A549 (cell line): Measurements from ENCODE around the gene SCN5A. TPM values are rescaled to one million over a fixed set of nuclear protein-coding genes. Genes with fewer than 3 reads are reported as not detected.

Source experiments
- ATAC-seq, 2 experiments: fragments of 200-7000 bp in 1 of 2; fragments of >200 bp in 1 of 2; cut with Nextera tagmentation in 1 of 2; cut with Tn5 transposase in 1 of 2; 3 replicates each; pipeline versions ENCODE4 v1.8.0 to v1.9.1; 2018 to 2020; ENCODE audit warnings: mild to moderate bottlenecking in 1 of 2, moderate library complexity in 1 of 2
- CTCF ChIA-PET: fragments of 300-600 bp; sonication (Branson Sonifier 250); formaldehyde crosslinking; extraction: SDS; loops from one replicate; lab custom pipeline; 2021; ENCODE audit warnings: antibody characterized with exemption, inconsistent platforms; lab: Yijun Ruan, JAX
- POLR2A ChIA-PET: fragments of 350-600 bp; formaldehyde crosslinking; extraction: SDS; loops from one replicate; lab custom pipeline; 2021; ENCODE audit warnings: antibody characterized with exemption, inconsistent platforms; lab: Yijun Ruan, JAX
- DNase-seq, 2 experiments: peaks; one replicate each; pipeline versions ENCODE4 v3.0.0 to v3.0.0-alpha.2; 2011 to 2016; ENCODE audit warnings: low read depth in 1 of 2, low spot score in 1 of 2
- FAIRE-seq: peaks from 2 replicates; lab custom pipeline; 2011; peaks lifted over from hg19 to GRCh38; lab: Jason Lieb, UNC
- H3K27ac ChIP-seq, 2 experiments: fragments of >200 bp; sonication (Bioruptor Twin); formaldehyde crosslinking; 3 replicates each; pipeline ENCODE4 v1.5.1; 2016 to 2017
- H3K4me1 ChIP-seq: fragments of >200 bp; sonication (Bioruptor Twin); formaldehyde crosslinking; 3 replicates; pipeline ENCODE4 v1.6.1; 2016
- H3K4me2 ChIP-seq: fragments of >200 bp; sonication (Bioruptor Twin); formaldehyde crosslinking; 3 replicates; pipeline ENCODE4 v1.6.1; 2016
- H3K4me3 ChIP-seq: fragments of >200 bp; sonication (Bioruptor Twin); formaldehyde crosslinking; 3 replicates; pipeline ENCODE4 v1.5.1; 2016
- H3K9me3 ChIP-seq: fragments of >200 bp; sonication (Bioruptor Twin); formaldehyde crosslinking; 3 replicates; pipeline ENCODE4 v1.6.1; 2016
- CBX8 ChIP-seq: fragments of 200-600 bp; sonication (generic); IDR thresholded peaks from 2 replicates; pipeline ENCODE4 v1.6.1; 2016
- FOSL2 ChIP-seq, 2 experiments: fragments of 450-650 bp in 1 of 2; fragments of >200 bp in 1 of 2; sonication (Bioruptor Twin) in 1 of 2; formaldehyde crosslinking; IDR thresholded peaks; 2 replicates each; pipeline versions ENCODE4 v1.5.0 to v1.6.1; 2016 to 2020; ENCODE audit warnings: mild to moderate bottlenecking in 1 of 2, moderate library complexity in 1 of 2
- GATA3 ChIP-seq: IDR thresholded peaks from 2 replicates; pipeline ENCODE4 v1.6.1; 2012; ENCODE audit warnings: borderline replicate concordance
- HOXA7 ChIP-seq: fragments of 250-450 bp; sonication (Bioruptor Pico); IDR thresholded peaks from 2 replicates; pipeline ENCODE4 v1.5.0; 2020; ENCODE audit warnings: mild to moderate bottlenecking, moderate library complexity
- HOXB13 ChIP-seq: fragments of 250-450 bp; sonication (Bioruptor Pico); IDR thresholded peaks from 2 replicates; pipeline ENCODE4 v1.5.0; 2020; ENCODE audit warnings: low read depth, mild to moderate bottlenecking, moderate library complexity
- HOXB5 ChIP-seq: fragments of 250-450 bp; sonication (Bioruptor Pico); IDR thresholded peaks from 2 replicates; pipeline ENCODE4 v1.5.0; 2020; ENCODE audit warnings: mild to moderate bottlenecking, moderate library complexity
- JUNB ChIP-seq: fragments of >200 bp; sonication (Bioruptor Twin); formaldehyde crosslinking; IDR thresholded peaks from 2 replicates; pipeline ENCODE4 v1.6.1; 2016
- KDM1A ChIP-seq: fragments of 200-600 bp; sonication (generic); IDR thresholded peaks from 2 replicates; pipeline ENCODE4 v1.6.1; 2016; ENCODE audit warnings: low read depth, mild to moderate bottlenecking
- NFE2L2 ChIP-seq: fragments of 150-350 bp; conservative IDR thresholded peaks from 2 replicates; pipeline ENCODE4 v1.6.1; 2014; ENCODE audit warnings: low read length
- NR3C1 ChIP-seq: fragments of >200 bp; sonication (Bioruptor Twin); formaldehyde crosslinking; IDR thresholded peaks from 3 replicates; pipeline ENCODE4 v1.6.1; 2017
- PBX3 ChIP-seq: IDR thresholded peaks from 2 replicates; pipeline ENCODE4 v1.6.1; 2012
- POLR2A ChIP-seq: IDR thresholded peaks from 2 replicates; pipeline ENCODE4 v1.6.1; 2012; ENCODE audit warnings: mild to moderate bottlenecking, low read length
- RFX5 ChIP-seq: fragments of 450-650 bp; IDR thresholded peaks from 2 replicates; pipeline ENCODE4 v1.7.1; 2014; ENCODE audit warnings: antibody characterized with exemption, mild to moderate bottlenecking, moderate library complexity
- RNF2 ChIP-seq: fragments of 200-600 bp; sonication (generic); IDR thresholded peaks from 2 replicates; pipeline ENCODE4 v1.6.1; 2016; ENCODE audit warnings: low read depth, mild to moderate bottlenecking, antibody characterized with exemption, moderate library complexity, borderline replicate concordance
- TFCP2L1 ChIP-seq: fragments of 250-450 bp; sonication (Bioruptor Pico); IDR thresholded peaks from 2 replicates; pipeline ENCODE4 v1.5.0; 2021; ENCODE audit warnings: mild to moderate bottlenecking
- USF2 ChIP-seq: fragments of 450-650 bp; IDR thresholded peaks from 2 replicates; pipeline ENCODE4 v1.6.1; 2014; ENCODE audit warnings: antibody characterized with exemption
- ZNF302 ChIP-seq: fragments of 250-450 bp; sonication (Bioruptor Pico); IDR thresholded peaks from 2 replicates; pipeline ENCODE4 v1.9.0; 2021; ENCODE audit warnings: inconsistent platforms, mild to moderate bottlenecking, moderate library complexity
- ZSCAN20 ChIP-seq: fragments of 250-450 bp; sonication (Bioruptor Pico); IDR thresholded peaks from 2 replicates; pipeline ENCODE4 v1.8.0; 2022; ENCODE audit warnings: mild to moderate bottlenecking, moderate library complexity
- WGBS: methylation state at CpG from one replicate; pipeline ENCODE4 v1.1.6; 2017; ENCODE audit errors: missing lambda C conversion rate; 5-methylcytosine and 5-hydroxymethylcytosine counted together
- polyA plus RNA-seq, 4 experiments: library from polyadenylated mRNA; depleted of rRNA in 3 of 4; stranded (reverse); fragments of >200 nt; fragmentation: RNase III in 1 of 4; extraction: RNeasy Plus Mini Kit Qiagen cat#74134 plus additional on column Dnase treatment in 1 of 4; gene quantifications; 2 replicates in 3 of 4; 3 replicates in 1 of 4; pipeline ENCODE4 v1.2.3, GENCODE V29; 2011 to 2017
- TF ChIP-seq, protein P1 (sequence below): fragments of >200 bp; sonication (Bioruptor Twin); formaldehyde crosslinking; IDR thresholded peaks from 3 replicates; pipeline ENCODE4 v1.5.1; 2016
- TF ChIP-seq, protein P2 (sequence below): IDR thresholded peaks from 2 replicates; pipeline ENCODE4 v1.6.1; 2012; ENCODE audit warnings: low read depth, borderline replicate concordance
- TF ChIP-seq, protein P3 (sequence below): fragments of 200-600 bp; sonication (generic); IDR thresholded peaks from 2 replicates; pipeline ENCODE4 v1.6.1; 2016; ENCODE audit warnings: antibody characterized with exemption, mild to moderate bottlenecking, moderate library complexity
- TF ChIP-seq, protein P4 (sequence below): fragments of >200 bp; sonication (Bioruptor Twin); formaldehyde crosslinking; IDR thresholded peaks from 2 replicates; pipeline ENCODE4 v1.6.1; 2016

The SCN5A gene
- polyA plus RNA-seq, 2 of the 4 experiments (the other 2 are of a cell fraction), result 0.09 to 0.19 TPM

- Histone ChIP-seq H3K4me1 (no peaks in the 10 kb centered on the region), H3K27ac (peak overlapping the region in 1 of 2 experiments; percentile 77; a peak in 2 of 6 replicates), H3K9me3 (no peaks in the 10 kb centered on the region), H3K4me3 (peak overlapping the region; percentile 61; the same call in 2 of the 3 replicates), H3K4me2 (peak overlapping the region; percentile 98)
- peak in 1 of 2 experiments; percentile 16 for DNase-seq
- ChIA-PET POLR2A (no interaction called here), CTCF (interaction anchor here (0.6 to 4.4 kb wide), 24 partner anchors 11 to 677 kb away, joined by 3 to 76 read pairs (median 4); no protein-coding TSS in a partner anchor)
- ATAC-seq, result peak; percentile 2 to 9; a peak in 3 of 6 replicates
- no peak for FAIRE-seq
- TF ChIP-seq NFE2L2, result no peak
- TF ChIP-seq ZSCAN20 (CRISPR knock-in tag), result no peak
- no peak for TF ChIP-seq USF2
- no peak for TF ChIP-seq RNF2
- no peak for TF ChIP-seq HOXB5 (CRISPR knock-in tag)
- no peak for TF ChIP-seq TFCP2L1 (CRISPR knock-in tag)
- TF ChIP-seq, protein P1, sequence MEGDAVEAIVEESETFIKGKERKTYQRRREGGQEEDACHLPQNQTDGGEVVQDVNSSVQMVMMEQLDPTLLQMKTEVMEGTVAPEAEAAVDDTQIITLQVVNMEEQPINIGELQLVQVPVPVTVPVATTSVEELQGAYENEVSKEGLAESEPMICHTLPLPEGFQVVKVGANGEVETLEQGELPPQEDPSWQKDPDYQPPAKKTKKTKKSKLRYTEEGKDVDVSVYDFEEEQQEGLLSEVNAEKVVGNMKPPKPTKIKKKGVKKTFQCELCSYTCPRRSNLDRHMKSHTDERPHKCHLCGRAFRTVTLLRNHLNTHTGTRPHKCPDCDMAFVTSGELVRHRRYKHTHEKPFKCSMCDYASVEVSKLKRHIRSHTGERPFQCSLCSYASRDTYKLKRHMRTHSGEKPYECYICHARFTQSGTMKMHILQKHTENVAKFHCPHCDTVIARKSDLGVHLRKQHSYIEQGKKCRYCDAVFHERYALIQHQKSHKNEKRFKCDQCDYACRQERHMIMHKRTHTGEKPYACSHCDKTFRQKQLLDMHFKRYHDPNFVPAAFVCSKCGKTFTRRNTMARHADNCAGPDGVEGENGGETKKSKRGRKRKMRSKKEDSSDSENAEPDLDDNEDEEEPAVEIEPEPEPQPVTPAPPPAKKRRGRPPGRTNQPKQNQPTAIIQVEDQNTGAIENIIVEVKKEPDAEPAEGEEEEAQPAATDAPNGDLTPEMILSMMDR, result no peak
- TF ChIP-seq, protein P2, sequence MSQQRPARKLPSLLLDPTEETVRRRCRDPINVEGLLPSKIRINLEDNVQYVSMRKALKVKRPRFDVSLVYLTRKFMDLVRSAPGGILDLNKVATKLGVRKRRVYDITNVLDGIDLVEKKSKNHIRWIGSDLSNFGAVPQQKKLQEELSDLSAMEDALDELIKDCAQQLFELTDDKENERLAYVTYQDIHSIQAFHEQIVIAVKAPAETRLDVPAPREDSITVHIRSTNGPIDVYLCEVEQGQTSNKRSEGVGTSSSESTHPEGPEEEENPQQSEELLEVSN, result no peak
- TF ChIP-seq HOXB13 (CRISPR knock-in tag), result no peak
- TF ChIP-seq HOXA7 (CRISPR knock-in tag), result no peak
- TF ChIP-seq ZNF302 (CRISPR knock-in tag), result no peak
- TF ChIP-seq, protein P3, sequence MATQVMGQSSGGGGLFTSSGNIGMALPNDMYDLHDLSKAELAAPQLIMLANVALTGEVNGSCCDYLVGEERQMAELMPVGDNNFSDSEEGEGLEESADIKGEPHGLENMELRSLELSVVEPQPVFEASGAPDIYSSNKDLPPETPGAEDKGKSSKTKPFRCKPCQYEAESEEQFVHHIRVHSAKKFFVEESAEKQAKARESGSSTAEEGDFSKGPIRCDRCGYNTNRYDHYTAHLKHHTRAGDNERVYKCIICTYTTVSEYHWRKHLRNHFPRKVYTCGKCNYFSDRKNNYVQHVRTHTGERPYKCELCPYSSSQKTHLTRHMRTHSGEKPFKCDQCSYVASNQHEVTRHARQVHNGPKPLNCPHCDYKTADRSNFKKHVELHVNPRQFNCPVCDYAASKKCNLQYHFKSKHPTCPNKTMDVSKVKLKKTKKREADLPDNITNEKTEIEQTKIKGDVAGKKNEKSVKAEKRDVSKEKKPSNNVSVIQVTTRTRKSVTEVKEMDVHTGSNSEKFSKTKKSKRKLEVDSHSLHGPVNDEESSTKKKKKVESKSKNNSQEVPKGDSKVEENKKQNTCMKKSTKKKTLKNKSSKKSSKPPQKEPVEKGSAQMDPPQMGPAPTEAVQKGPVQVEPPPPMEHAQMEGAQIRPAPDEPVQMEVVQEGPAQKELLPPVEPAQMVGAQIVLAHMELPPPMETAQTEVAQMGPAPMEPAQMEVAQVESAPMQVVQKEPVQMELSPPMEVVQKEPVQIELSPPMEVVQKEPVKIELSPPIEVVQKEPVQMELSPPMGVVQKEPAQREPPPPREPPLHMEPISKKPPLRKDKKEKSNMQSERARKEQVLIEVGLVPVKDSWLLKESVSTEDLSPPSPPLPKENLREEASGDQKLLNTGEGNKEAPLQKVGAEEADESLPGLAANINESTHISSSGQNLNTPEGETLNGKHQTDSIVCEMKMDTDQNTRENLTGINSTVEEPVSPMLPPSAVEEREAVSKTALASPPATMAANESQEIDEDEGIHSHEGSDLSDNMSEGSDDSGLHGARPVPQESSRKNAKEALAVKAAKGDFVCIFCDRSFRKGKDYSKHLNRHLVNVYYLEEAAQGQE, result no peak
- TF ChIP-seq JUNB, result no peak
- TF ChIP-seq POLR2A, result no peak
- TF ChIP-seq KDM1A, result no peak
- TF ChIP-seq CBX8, result no peak
- no peak for TF ChIP-seq GATA3
- WGBS, result 76% methylated on average over 14 of the region's 14 CpGs
These were observed 913 bp upstream of the SCN5A start for GRCh38 chr3:38650248-38650951.

DNA sequence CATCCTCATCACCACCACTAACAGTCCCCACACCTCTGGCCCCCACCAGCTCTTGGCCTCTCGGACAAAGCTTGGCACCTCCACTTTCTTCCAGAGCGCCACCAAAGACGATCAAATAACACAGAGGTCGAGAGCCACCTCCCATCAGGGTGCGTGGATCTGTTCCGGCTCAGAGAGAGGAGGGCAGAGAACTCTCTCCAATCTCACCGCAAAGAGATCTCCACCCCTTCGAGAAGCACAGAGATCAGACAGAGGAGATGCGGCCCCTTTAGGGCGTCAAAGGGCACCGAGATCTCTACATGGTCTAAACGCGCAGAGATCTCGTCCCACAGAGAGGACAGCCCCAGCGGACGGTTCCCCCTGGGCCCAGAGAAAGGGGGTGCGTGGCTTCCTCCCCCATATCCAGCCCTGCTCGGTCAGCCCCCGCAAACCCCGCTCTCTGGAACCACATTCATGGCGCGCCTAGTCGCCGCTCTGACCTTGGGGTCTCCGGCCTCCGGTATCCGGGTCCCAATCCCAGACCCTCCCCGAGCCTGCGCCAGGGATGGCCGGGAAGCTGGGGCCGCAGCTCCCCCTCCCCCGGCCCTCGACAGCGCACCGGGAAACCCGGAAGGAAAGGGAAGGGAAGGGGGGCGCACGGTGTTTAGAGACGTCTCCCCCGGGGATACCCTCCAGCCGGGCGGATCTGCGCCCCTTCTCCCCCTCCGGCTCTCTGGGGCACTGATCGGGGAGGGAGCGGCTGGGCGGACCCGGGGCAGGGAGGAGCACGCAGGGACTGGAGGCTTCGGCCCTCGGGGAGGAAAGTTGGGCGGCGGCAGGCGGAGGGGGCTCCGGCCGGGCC lies 608 bp downstream of the SCN5A start:
- ATAC-seq, result peak; percentile 2 to 14; a peak in 3 of 6 replicates
- no peaks in the 10 kb centered on the region for H3K4me1 ChIP-seq
- ChIA-PET POLR2A (no interaction called here), CTCF (interaction anchor here (0.9 to 6.7 kb wide), 4 partner anchors 8 to 320 kb away, joined by 3 to 52 read pairs (median 32); no protein-coding TSS in a partner anchor)
- DNase-seq, result no peak
- peak overlapping the region; percentile 61 for H3K4me3 ChIP-seq
- WGBS, result 34% methylated on average over 23 of the region's 56 CpGs
- H3K4me2 ChIP-seq, result peak overlapping the region; percentile 98
- no peak for FAIRE-seq
- peak overlapping the region; percentile 45 to 77; a peak in 5 of 6 replicates for H3K27ac ChIP-seq
- no peaks in the 10 kb centered on the region for H3K9me3 ChIP-seq
- TF ChIP-seq, protein P3, result no peak
- TF ChIP-seq ZNF302 (CRISPR knock-in tag) (no peak), PBX3 (no peak), RFX5 (no peak), FOSL2 (IDR thresholded peaks at IDR 0.05) (no peak), FOSL2 (CRISPR knock-in tag; IDR thresholded peaks at IDR 0.05) (no peak), ZSCAN20 (CRISPR knock-in tag) (no peak), NR3C1 (no peak)
- TF ChIP-seq, protein P4, sequence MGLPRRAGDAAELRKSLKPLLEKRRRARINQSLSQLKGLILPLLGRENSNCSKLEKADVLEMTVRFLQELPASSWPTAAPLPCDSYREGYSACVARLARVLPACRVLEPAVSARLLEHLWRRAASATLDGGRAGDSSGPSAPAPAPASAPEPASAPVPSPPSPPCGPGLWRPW, result no peak
